ENCODE measurements around the gene PLAGL2. TPM values are rescaled to one million over a fixed set of nuclear protein-coding genes. Genes with fewer than 3 reads are reported as not detected.

The PLAGL2 gene
- polyA plus RNA-seq, 1 donor (not counting 4 experiments of a cell fraction or from before 2014, with no cell fraction given), result 4.3 TPM

- Histone ChIP-seq H3K9me1 (ENCODE audit: control insufficient read depth, extremely low read depth, insufficient read depth, low read length) (no peaks in the 10 kb centered on the region), H4K20me1 (ENCODE audit: control insufficient read depth, extremely low read depth, insufficient read depth, low read length) (no peaks in the 10 kb centered on the region), H2AFZ (ENCODE audit: control insufficient read depth, low read length) (no peak overlapping the region), H3K27me3 (ENCODE audit: control insufficient read depth, extremely low read depth, insufficient read depth, low read length) (no peaks in the 10 kb centered on the region), H3K4me2 (ENCODE audit: control insufficient read depth, extremely low read depth, insufficient read depth, low read depth, low read length) (no peak overlapping the region), H3K4me3 (ENCODE audit: control insufficient read depth in 2 of 3, extremely low read depth in 1 of 3, insufficient read depth in 2 of 3, low read depth in 1 of 3, low read length in 3 of 3) (no peak overlapping the region), H3K36me3 (ENCODE audit: control insufficient read depth in 2 of 2, extremely low read depth in 1 of 2, insufficient read depth in 2 of 2, low read length in 2 of 2) (peaks cover 28 to 41% of the 10 kb centered on the region in 2 experiments), H3K27ac (ENCODE audit: control insufficient read depth, insufficient read depth, low read length) (no peak overlapping the region), H3K9me3 (ENCODE audit: control insufficient read depth, low read depth, low read length) (no peaks in the 10 kb centered on the region), H3K4me1 (ENCODE audit: control insufficient read depth, extremely low read depth, insufficient read depth, low read length) (no peaks in the 10 kb centered on the region), H3K9ac (ENCODE audit: control insufficient read depth, extremely low read depth, insufficient read depth, low read length) (no peak overlapping the region), H3K79me2 (ENCODE audit: control insufficient read depth, insufficient read depth, low read length) (peaks cover 6% of the 10 kb centered on the region)
- no peak for TF ChIP-seq EZH2 (IDR thresholded peaks at IDR 0.05; ENCODE audit: low read length)
- no peak for TF ChIP-seq CTCF (optimal IDR thresholded peaks at IDR 0.05 in 1 of 3, IDR thresholded peaks at IDR 0.05 in 1 of 3, conservative IDR thresholded peaks at IDR 0.05 in 1 of 3; ENCODE audit: extremely low read depth in 1 of 3, insufficient read depth in 2 of 3, low read length in 3 of 3)
- dilution Hi-C loops (cut with MboI; ENCODE audit: extremely low pct_ligation_motif_present, low sequenced_read_pairs), result no loop called here
- DNase-seq (ENCODE audit: low read depth, low spot score), result no peak
- no peak for FAIRE-seq
Observed at GRCh38 chr20:32215147-32215546, 7.6 kb upstream of the PLAGL2 start.

DNA sequence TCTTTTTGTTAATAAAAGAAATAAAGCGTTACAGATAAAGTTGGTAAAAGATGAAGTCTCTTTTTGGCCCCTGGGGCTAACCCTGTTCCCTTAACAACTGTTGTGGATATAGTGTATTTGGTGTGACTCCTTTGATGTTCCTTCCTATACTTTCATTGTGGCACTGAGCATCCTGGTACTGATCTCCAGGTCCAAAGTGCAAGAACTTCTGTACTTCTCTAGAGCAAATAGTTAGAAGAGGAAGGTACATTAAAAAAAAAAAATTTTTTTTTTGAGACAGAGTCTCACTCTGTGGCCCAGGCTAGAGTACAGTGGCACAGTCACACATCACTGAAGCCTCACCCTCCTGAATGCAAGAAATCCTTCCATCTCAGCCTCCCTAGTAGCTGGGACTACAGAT, 6.3 kb upstream of the PLAGL2 start:
- Histone ChIP-seq H3K4me1 (ENCODE audit: control insufficient read depth, extremely low read depth, insufficient read depth, low read length) (peaks cover 2% of the 10 kb centered on the region), H3K9me1 (ENCODE audit: control insufficient read depth, extremely low read depth, insufficient read depth, low read length) (no peaks in the 10 kb centered on the region), H3K27ac (ENCODE audit: control insufficient read depth, insufficient read depth, low read length) (no peak overlapping the region), H2AFZ (ENCODE audit: control insufficient read depth, low read length) (no peak overlapping the region), H4K20me1 (ENCODE audit: control insufficient read depth, extremely low read depth, insufficient read depth, low read length) (no peaks in the 10 kb centered on the region), H3K9me3 (ENCODE audit: control insufficient read depth, low read depth, low read length) (no peaks in the 10 kb centered on the region), H3K4me2 (ENCODE audit: control insufficient read depth, extremely low read depth, insufficient read depth, low read depth, low read length) (no peak overlapping the region), H3K27me3 (ENCODE audit: control insufficient read depth, extremely low read depth, insufficient read depth, low read length) (no peaks in the 10 kb centered on the region), H3K79me2 (ENCODE audit: control insufficient read depth, insufficient read depth, low read length) (peaks cover 16% of the 10 kb centered on the region), H3K36me3 (ENCODE audit: control insufficient read depth in 2 of 2, extremely low read depth in 1 of 2, insufficient read depth in 2 of 2, low read length in 2 of 2) (peaks cover 27 to 37% of the 10 kb centered on the region in 2 experiments), H3K4me3 (ENCODE audit: control insufficient read depth in 2 of 3, extremely low read depth in 1 of 3, insufficient read depth in 2 of 3, low read depth in 1 of 3, low read length in 3 of 3) (no peak overlapping the region), H3K9ac (ENCODE audit: control insufficient read depth, extremely low read depth, insufficient read depth, low read length) (no peak overlapping the region)
- DNase-seq (ENCODE audit: low read depth, low spot score), result no peak
- no peak for FAIRE-seq
- dilution Hi-C loops (cut with MboI; ENCODE audit: extremely low pct_ligation_motif_present, low sequenced_read_pairs), result no loop called here
- TF ChIP-seq EZH2 (IDR thresholded peaks at IDR 0.05; ENCODE audit: low read length), result no peak
- no peak for TF ChIP-seq CTCF (optimal IDR thresholded peaks at IDR 0.05 in 1 of 3, IDR thresholded peaks at IDR 0.05 in 1 of 3, conservative IDR thresholded peaks at IDR 0.05 in 1 of 3; ENCODE audit: extremely low read depth in 1 of 3, insufficient read depth in 2 of 3, low read length in 3 of 3)
